Pancreas (tissue), 10 donors: ENCODE data around the gene PALM. TPM values are rescaled to one million over a fixed set of nuclear protein-coding genes. Genes with fewer than 3 reads are reported as not detected.

ENCODE experiments used
- ATAC-seq, 4 donors: fragments of 200-7000 bp; cut with Tn5 transposase; one replicate each; pipeline versions ENCODE4 v1.8.0 to v1.9.1; 2020; ENCODE audit warnings: mild to moderate bottlenecking in 4 of 4, moderate library complexity in 4 of 4
- DNase-seq, 6 donors: peaks; one replicate each; pipeline ENCODE4 v3.0.0-alpha.2; 2020
- FAIRE-seq: peaks from 2 replicates; lab custom pipeline; 2012; peaks lifted over from hg19 to GRCh38; lab: Jason Lieb, UNC
- H3K27ac ChIP-seq, 4 donors: fragments of 200-600 bp; sonication (generic); 1 replicate in 3 of 4; 2 replicates in 1 of 4; pipeline versions ENCODE4 v1.5.0 to v1.8.0; 2020
- H3K27me3 ChIP-seq, 4 donors: fragments of 200-600 bp; one replicate each; pipeline ENCODE4 v1.8.0; 2021
- H3K36me3 ChIP-seq, 3 donors: fragments of 200-600 bp; sonication (generic) in 1 of 3; one replicate each; pipeline versions ENCODE4 v1.5.0 to v1.8.0; 2020 to 2021
- H3K4me1 ChIP-seq, 3 donors: fragments of 200-600 bp; one replicate each; pipeline ENCODE4 v1.8.0; 2021
- H3K4me3 ChIP-seq, 4 donors: fragments of 200-600 bp; sonication (generic) in 2 of 4; one replicate each; pipeline versions ENCODE4 v1.5.0 to v1.8.0; 2020 to 2021
- H3K9me3 ChIP-seq, 4 donors: fragments of 200-600 bp; one replicate each; pipeline ENCODE4 v1.8.0; 2021
- WGBS, 2 donors: extraction: QIAGEN DNeasy Blood & Tissue Kit; methylation state at CpG; one replicate each; pipeline ENCODE4 v1.1.7; 2013; 5-methylcytosine and 5-hydroxymethylcytosine counted together
- intact Hi-C, 3 donors: fragments of 100-400 bp; cut with DNase I; formaldehyde crosslinking; loops; one replicate each; pipeline versions ENCODE4 v1.11.1 to v1.14.2; 2022
- polyA plus RNA-seq, 2 donors: library from polyadenylated mRNA; stranded (reverse); fragments of 200-250 nt; gene quantifications; one replicate each; pipeline ENCODE4 v1.2.3, GENCODE V29; 2013
- total RNA-seq, 6 donors: library from RNA; stranded (reverse); fragmentation: NEBNext Ultra II Directional in 4 of 6; extraction: Animal tissue kit (Norgen Biotek cat#: 25700) in 4 of 6; gene quantifications; one replicate each; pipeline versions ENCODE4 v1.2.1 to v1.2.4, GENCODE V29; 2021 to 2023
- TF ChIP-seq, protein P1 (sequence below), 4 donors: fragments of 200-600 bp; sonication (generic) in 3 of 4; IDR thresholded peaks; one replicate each; pipeline versions ENCODE4 v1.5.0 to v1.8.0; 2021; ENCODE audit warnings: antibody characterized with exemption in 4 of 4
- donor health status: healthy with polysubstance abuse.
- donor health status: DM: no; HTN: no; CAD: no; lungs with moderate emphysema.
- donor health status: DM: no; HTN: no; CAD: no.
- donor health status: control.
- donor health status: control.
- donor health status: Bipolar disorder and iron deficiency.
- donor health status: DM: yes; HTN: yes; CAD: no.
- donor health status: DM: no; HTN: no; CAD: no.
- donor health status: DM: no; HTN: no; CAD: no.
- donor health status: DM: yes; HTN: yes; CAD: no.

Gene PALM
- total and polyA plus RNA-seq, 8 donors = 3.5 to 12.6 (median 6.2) TPM

DNA sequence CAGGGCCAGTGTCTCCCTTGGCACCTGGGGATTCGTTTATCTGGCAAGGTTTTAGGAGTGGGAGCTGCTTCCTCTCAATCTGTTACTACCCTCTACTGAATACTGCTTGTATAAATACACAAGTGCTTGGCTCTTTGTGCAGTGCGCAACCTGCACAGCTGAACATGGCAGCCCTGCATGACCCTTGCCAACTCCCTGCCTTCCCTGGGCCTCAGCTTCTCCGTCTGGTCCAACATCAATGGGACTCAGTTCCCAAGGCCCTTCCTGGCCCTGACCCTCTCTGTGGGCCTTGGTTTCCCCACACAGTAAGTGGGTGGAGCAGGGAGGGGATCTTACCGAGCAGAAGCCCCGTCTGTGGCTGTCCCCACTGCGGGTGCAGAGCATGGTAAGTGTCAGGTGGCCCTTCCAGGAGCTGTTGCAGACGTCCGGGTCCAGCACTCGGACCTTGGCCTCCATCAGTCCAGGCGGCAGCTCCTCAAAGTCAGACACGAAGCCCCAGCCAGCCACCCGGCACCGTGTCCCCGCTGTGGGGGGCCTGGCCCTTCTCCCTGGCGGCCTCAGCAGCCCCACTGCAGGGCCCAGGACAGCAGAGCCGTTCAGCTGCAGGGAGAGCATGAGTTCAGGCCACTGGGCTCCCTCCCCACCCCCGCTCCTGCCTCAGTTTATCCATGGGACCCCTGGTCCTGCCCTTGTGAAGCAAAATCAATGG is 22.0 kb upstream of the PALM start:
- FAIRE-seq (no peak), DNase-seq (no peak), ATAC-seq (no peak)
- Histone ChIP-seq H3K27me3 (no peaks in the 10 kb centered on the region), H3K36me3 (no peaks in the 10 kb centered on the region), H3K4me3 (no peak overlapping the region), H3K27ac (no peak overlapping the region), H3K4me1 (no peaks in the 10 kb centered on the region), H3K9me3 (no peaks in the 10 kb centered on the region)
- 65 to 77% methylated on average over 17 of the region's 17 CpGs for WGBS, 2 donors
- TF ChIP-seq, protein P1, sequence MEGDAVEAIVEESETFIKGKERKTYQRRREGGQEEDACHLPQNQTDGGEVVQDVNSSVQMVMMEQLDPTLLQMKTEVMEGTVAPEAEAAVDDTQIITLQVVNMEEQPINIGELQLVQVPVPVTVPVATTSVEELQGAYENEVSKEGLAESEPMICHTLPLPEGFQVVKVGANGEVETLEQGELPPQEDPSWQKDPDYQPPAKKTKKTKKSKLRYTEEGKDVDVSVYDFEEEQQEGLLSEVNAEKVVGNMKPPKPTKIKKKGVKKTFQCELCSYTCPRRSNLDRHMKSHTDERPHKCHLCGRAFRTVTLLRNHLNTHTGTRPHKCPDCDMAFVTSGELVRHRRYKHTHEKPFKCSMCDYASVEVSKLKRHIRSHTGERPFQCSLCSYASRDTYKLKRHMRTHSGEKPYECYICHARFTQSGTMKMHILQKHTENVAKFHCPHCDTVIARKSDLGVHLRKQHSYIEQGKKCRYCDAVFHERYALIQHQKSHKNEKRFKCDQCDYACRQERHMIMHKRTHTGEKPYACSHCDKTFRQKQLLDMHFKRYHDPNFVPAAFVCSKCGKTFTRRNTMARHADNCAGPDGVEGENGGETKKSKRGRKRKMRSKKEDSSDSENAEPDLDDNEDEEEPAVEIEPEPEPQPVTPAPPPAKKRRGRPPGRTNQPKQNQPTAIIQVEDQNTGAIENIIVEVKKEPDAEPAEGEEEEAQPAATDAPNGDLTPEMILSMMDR (IDR thresholded peaks at IDR 0.05) = no peak
- intact Hi-C loops = no loop called here

DNA sequence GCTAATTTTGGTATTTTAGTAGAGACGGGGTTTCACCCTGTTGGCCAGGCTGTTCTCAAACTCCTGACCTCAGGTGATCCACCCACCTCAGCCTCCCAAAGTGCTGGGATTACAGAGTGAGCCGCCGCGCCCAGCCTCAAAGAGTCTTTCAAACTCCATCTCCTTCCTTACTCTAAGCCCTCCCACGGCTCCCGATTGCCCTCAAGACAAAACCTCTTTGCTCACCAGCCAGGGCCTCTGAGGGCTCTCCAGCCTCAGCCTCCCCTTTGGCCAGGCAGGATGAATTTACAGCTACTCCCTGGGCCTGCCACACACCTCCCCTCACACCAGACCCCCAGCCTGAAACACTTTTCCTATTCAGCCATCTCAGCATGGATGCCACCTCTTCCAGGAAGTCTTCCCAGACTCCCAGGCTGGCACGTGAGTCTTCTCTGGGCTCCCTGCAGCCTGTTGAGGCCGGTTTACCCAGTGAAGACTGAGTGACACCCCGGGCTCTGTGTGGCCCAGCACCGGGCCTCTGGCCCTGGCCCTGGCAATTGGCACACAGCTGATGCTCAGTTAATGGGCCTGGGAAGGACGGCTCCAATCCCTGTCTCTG is 21.1 kb upstream of the PALM start:
- ATAC-seq (no peak), DNase-seq (no peak), FAIRE-seq (no peak)
- intact Hi-C loops = no loop called here
- no peaks in the 10 kb centered on the region for H3K9me3 ChIP-seq
- no peak overlapping the region for H3K27ac ChIP-seq
- no peak overlapping the region for H3K4me3 ChIP-seq
- H3K27me3 ChIP-seq = no peaks in the 10 kb centered on the region
- no peaks in the 10 kb centered on the region for H3K4me1 ChIP-seq
- 83 to 86% methylated on average over 11 of the region's 11 CpGs for WGBS, 2 donors
- TF ChIP-seq, protein P1 (IDR thresholded peaks at IDR 0.05) = no peak
- H3K36me3 ChIP-seq = no peaks in the 10 kb centered on the region

DNA sequence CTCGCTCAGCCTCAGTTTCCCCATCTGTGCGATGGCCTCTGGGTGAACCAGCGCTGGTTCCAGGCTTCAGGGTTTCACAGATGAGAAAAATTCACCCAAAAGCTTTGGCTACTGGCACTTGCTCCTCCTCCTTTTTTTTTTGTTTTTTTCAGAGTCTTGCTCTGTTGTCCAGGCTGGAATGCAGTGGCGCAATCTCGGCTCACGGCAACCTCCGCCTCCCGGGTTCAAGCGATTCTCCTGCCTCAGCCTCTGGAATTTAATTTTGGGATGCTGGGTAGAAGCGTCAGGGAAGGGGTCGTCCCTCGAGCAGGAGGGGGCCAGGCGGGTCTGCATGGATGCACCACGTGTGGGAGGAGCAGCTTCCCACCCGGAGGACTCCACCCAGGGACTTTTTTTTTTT is 20.5 kb upstream of the PALM start:
- Histone ChIP-seq H3K4me3 (no peak overlapping the region), H3K27me3 (no peaks in the 10 kb centered on the region), H3K27ac (no peak overlapping the region), H3K4me1 (no peaks in the 10 kb centered on the region), H3K9me3 (no peaks in the 10 kb centered on the region), H3K36me3 (no peaks in the 10 kb centered on the region)
- FAIRE-seq = no peak
- no peak for DNase-seq
- TF ChIP-seq, protein P1 (IDR thresholded peaks at IDR 0.05) = no peak
- intact Hi-C loops = no loop called here
- no peak for ATAC-seq
- WGBS, 2 donors = 46 to 54% methylated on average over 15 of the region's 15 CpGs

DNA sequence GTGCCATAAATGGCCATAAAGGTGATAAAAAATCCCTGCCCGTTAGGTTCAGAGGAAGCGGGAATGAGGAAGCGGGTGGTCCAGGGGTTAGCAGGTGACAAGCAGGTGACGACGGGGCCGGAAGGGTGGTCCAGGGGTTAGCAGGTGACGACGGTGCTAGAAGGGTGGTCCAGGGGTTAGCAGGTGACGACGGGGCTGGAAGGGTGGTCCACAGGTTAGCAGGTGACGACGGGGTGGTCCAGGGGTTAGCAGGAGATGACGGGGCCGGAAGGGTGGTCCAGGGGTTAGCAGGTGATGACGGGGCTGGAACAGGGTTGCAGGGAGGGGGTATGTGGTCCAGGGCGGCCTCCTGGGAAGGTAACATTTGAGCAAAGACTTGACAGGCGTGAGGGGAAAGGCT is 19.7 kb upstream of the PALM start:
- H3K27me3 ChIP-seq = no peaks in the 10 kb centered on the region
- no peaks in the 10 kb centered on the region for H3K36me3 ChIP-seq
- intact Hi-C loops = no loop called here
- H3K4me3 ChIP-seq = no peak overlapping the region
- WGBS, 2 donors = 73 to 83% methylated on average over 17 of the region's 17 CpGs
- ATAC-seq = no peak
- DNase-seq = no peak
- FAIRE-seq = no peak
- H3K9me3 ChIP-seq = no peaks in the 10 kb centered on the region
- TF ChIP-seq, protein P1 (IDR thresholded peaks at IDR 0.05) = no peak
- no peak overlapping the region for H3K27ac ChIP-seq
- H3K4me1 ChIP-seq = no peaks in the 10 kb centered on the region

DNA sequence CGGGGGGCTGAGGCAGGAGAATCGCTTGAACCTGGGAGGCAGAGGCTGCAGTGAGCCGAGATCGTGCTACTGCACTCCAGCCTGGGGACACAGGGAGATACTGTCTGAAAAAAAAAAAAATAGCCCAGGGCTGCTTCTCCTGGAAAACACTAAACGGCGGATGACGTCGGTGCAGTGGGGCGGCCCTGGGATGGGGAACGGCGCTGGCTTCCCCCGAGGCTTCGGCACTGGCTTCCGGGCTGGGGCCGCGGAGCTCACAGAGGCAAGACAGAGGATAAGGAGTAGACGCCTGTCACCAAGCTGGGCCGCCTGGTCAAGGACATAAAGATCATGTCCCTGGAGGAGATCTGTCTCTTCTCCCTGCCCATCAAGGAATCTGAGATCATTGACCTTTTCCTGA is 18.5 kb upstream of the PALM start:
- TF ChIP-seq, protein P1 (IDR thresholded peaks at IDR 0.05) = no peak
- no peaks in the 10 kb centered on the region for H3K4me1 ChIP-seq
- H3K36me3 ChIP-seq = no peaks in the 10 kb centered on the region
- H3K27me3 ChIP-seq = peaks cover 0 to 4% (median 0%) of the 10 kb centered on the region in 4 donors
- no peak for FAIRE-seq
- no peak for DNase-seq
- ATAC-seq = no peak
- no peak overlapping the region for H3K4me3 ChIP-seq
- no peaks in the 10 kb centered on the region for H3K9me3 ChIP-seq
- H3K27ac ChIP-seq = no peak overlapping the region
- 58 to 60% methylated on average over 18 of the region's 18 CpGs for WGBS, 2 donors
- intact Hi-C loops = no loop called here
